AG04450 (cell line): ENCODE results near the gene LRP1B. TPM values are rescaled to one million over a fixed set of nuclear protein-coding genes. Genes with fewer than 3 reads are reported as not detected.

ENCODE experiments used
- CTCF ChIA-PET: fragments of 300-600, 350-600 bp; formaldehyde crosslinking; extraction: SDS; loops from one replicate; lab custom pipeline; 2022; ENCODE audit warnings: antibody characterized with exemption, inconsistent platforms; lab: Charles Lee
- POLR2A ChIA-PET: fragments of 350-600 bp; formaldehyde crosslinking; extraction: SDS; loops from one replicate; lab custom pipeline; 2021; ENCODE audit warnings: antibody characterized with exemption, inconsistent platforms; lab: Yijun Ruan, JAX
- DNase-seq: peaks from one replicate; pipeline ENCODE4 v3.0.0-alpha.2; 2011; ENCODE audit warnings: low read depth, low spot score
- H3K27ac ChIP-seq: one replicate; pipeline ENCODE4 v1.5.1; 2012; ENCODE audit warnings: low read depth, low read length, control low read depth
- H3K27me3 ChIP-seq: one replicate; pipeline ENCODE4 v1.6.0; 2012; ENCODE audit warnings: low read length; ENCODE audit not compliant: control insufficient read depth, insufficient read depth
- H3K4me3 ChIP-seq: 2 replicates; pipeline ENCODE4 v1.5.1; 2011; ENCODE audit warnings: mild to moderate bottlenecking, low read depth, low read length, control low read depth
- H3K9me3 ChIP-seq: 2 replicates; pipeline ENCODE4 v1.5.1; 2012; ENCODE audit warnings: low read length; ENCODE audit not compliant: control insufficient read depth, insufficient read depth
- CTCF ChIP-seq: IDR thresholded peaks from 2 replicates; pipeline ENCODE4 v1.5.1; 2011; ENCODE audit warnings: low read depth, low read length, control low read depth, inconsistent platforms
- polyA plus RNA-seq: library from polyadenylated mRNA; depleted of rRNA; stranded (reverse); fragments of >200 nt; gene quantifications from 2 replicates; pipeline ENCODE4 v1.2.3, GENCODE V29; 2011

Gene LRP1B
- polyA plus RNA-seq, 1 experiment: 0.15 TPM

- DNase-seq: no peak
- H3K4me3 ChIP-seq: no peak overlapping the region
- ChIA-PET CTCF (no interaction called here), POLR2A (no interaction called here)
- H3K27me3 ChIP-seq: no peaks in the 10 kb centered on the region
- no peak for TF ChIP-seq CTCF
- H3K9me3 ChIP-seq: no peaks in the 10 kb centered on the region
- H3K27ac ChIP-seq: no peak overlapping the region
Observed at GRCh38 chr2:141633132-141633531, 497.7 kb downstream of the LRP1B start.

GRCh38 chr2:141630407-141630930, 500.3 kb downstream of the LRP1B start:
- POLR2A ChIA-PET: interaction anchor here (1.1 kb wide), 1 partner anchor 19 kb away, joined by 3 read pairs; no protein-coding TSS in a partner anchor
- Histone ChIP-seq H3K9me3 (no peaks in the 10 kb centered on the region), H3K27ac (no peak overlapping the region), H3K27me3 (no peaks in the 10 kb centered on the region), H3K4me3 (no peak overlapping the region)
- CTCF ChIA-PET: interaction anchor here (1.4 kb wide), 1 partner anchor 76 kb away, joined by 4 read pairs; no protein-coding TSS in a partner anchor
- TF ChIP-seq CTCF: no peak
- DNase-seq: no peak

- no peak for TF ChIP-seq CTCF
- ChIA-PET CTCF (no interaction called here), POLR2A (no interaction called here)
- no peaks in the 10 kb centered on the region for H3K27me3 ChIP-seq
- no peak overlapping the region for H3K4me3 ChIP-seq
- no peak overlapping the region for H3K27ac ChIP-seq
- DNase-seq: no peak
- H3K9me3 ChIP-seq: no peaks in the 10 kb centered on the region
Observed at GRCh38 chr2:141620372-141620771, 510.4 kb downstream of the LRP1B start.

GRCh38 chr2:141618457-141618856, 512.4 kb downstream of the LRP1B start:
- ChIA-PET POLR2A (no interaction called here), CTCF (no interaction called here)
- DNase-seq: no peak
- no peaks in the 10 kb centered on the region for H3K27me3 ChIP-seq
- H3K27ac ChIP-seq: no peak overlapping the region
- no peak for TF ChIP-seq CTCF
- no peaks in the 10 kb centered on the region for H3K9me3 ChIP-seq
- H3K4me3 ChIP-seq: no peak overlapping the region

- ChIA-PET POLR2A (interaction anchor here (0.6 to 1.0 kb wide), 2 partner anchors 19 to 516 kb away, joined by 3 to 4 read pairs; no protein-coding TSS in a partner anchor), CTCF (no interaction called here)
- Histone ChIP-seq H3K27ac (no peak overlapping the region), H3K27me3 (no peaks in the 10 kb centered on the region), H3K9me3 (no peaks in the 10 kb centered on the region), H3K4me3 (no peak overlapping the region)
- peak; percentile 1 for DNase-seq
- TF ChIP-seq CTCF: no peak
Observed at GRCh38 chr2:141611981-141612380, 518.8 kb downstream of the LRP1B start.
